IPS-18c (cell line): ENCODE data around the gene PTPRN2.

Source experiments
- H3K4me3 ChIP-seq: 2 replicates; pipeline ENCODE4 v1.7.0; 2013; ENCODE audit warnings: low read depth, mild to moderate bottlenecking, low read length, moderate library complexity; ENCODE audit not compliant: insufficient read depth
- H3K9me3 ChIP-seq: one replicate; pipeline ENCODE4 v1.6.1; 2013; ENCODE audit warnings: mild to moderate bottlenecking, low read length, moderate library complexity; ENCODE audit not compliant: control insufficient read depth, insufficient read depth

PTPRN2 gene

DNA sequence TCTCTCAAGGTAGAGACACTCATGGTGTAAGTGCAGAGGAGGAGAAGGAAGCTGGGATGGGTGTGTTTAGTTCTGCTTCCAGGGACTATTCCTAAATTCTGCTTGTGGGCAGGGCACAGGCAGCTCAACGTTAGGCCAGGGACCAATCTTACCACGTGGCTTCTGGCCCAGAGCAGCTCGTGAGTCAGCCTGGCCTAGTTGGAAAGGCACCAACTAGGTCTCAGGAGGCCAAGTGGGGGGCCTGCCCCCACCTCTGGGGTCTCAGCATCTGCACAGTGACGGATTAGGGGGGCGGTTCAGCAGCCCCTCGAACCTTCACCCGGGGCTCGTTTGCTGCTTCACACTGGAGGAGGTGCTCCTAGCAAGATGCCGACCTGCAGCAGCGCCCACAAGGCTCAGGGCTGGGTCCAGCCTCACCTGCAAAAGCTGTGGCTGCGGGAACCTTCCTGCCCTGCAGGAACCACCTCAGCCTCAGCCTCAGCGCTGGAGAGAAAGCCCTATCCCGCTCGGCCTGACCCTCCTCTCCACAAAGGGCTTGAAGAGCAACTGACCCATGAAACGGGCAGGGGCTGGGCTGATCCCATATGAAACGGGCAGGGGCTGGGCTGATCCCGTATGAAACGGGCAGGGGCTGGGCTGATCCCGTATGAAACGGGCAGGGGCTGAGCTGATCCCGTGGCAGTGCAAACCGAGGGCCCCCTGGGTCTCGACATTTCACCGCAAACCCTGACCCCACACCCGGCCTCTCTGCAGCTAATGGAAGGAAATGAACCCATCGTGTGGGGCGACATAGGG is 803.4 kb downstream of the PTPRN2 start:
- Histone ChIP-seq H3K9me3 (peaks cover 50% of the 10 kb centered on the region), H3K4me3 (no peak overlapping the region; the same call in 1 of the 2 replicates)

DNA sequence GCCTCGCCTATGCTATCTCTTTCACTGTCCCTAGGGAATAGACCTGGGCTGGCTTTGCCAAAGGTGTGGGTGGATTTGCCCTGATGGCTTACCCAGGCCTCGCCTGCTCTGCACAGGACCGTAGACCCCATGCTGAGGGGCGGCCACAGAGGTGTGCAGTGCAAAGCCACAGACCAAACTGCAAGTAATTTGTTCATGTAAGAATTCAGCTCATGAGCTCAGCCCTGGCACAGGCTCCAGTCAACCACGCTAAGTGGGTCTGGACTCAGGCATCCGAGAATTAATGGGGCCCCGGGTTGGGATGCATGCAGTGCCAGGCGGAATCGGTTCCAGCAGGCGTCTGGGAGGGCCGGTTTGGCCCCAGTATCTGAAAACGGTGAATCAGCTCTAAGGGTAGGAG is 805.6 kb downstream of the PTPRN2 start:
- Histone ChIP-seq H3K9me3 (peaks cover 65% of the 10 kb centered on the region), H3K4me3 (peak overlapping the region; percentile 31; the same call in 1 of the 2 replicates)

DNA sequence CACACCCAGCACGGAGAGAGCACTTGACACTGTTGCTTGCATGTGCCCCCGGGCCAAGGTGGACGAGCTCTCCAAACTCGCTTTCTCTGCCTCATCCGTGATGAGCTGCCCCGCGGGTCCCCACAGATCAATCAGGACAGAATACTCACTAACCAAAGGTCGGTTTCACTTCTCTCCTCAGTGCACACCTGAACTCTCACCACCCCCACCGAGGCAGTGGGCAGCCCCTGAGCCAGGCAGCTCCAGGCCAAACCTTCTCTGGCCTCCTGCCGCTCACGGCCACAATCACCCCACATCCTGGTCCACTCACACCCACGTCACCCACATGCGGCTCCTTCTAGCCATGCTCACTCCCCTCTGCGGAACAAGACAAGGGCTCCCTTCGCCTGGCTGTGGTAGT is 806.9 kb downstream of the PTPRN2 start:
- Histone ChIP-seq H3K9me3 (peaks cover 68% of the 10 kb centered on the region), H3K4me3 (no peak overlapping the region; the same call in 1 of the 2 replicates)

DNA sequence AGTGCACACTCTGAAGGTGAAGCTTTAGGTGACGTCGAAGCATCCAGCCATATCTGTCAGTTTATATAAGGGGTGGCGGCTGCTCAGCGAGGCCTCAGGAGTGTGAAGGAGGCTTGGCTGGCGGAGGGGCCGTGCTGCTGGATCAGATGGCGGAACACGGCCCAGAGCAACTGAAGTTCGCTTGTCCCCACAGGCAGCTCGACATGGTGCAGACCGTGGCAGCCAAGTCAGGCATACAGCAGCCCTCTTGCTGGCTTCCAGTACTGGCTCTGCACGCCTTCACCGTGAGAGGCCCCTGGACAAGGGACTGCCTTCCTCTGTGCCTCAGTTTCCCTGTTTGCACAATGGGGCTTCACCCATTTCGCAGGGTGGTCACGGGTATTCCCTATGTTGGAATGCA is 807.3 kb downstream of the PTPRN2 start:
- Histone ChIP-seq H3K9me3 (peaks cover 70% of the 10 kb centered on the region), H3K4me3 (peak overlapping the region; percentile 16; the same call in 1 of the 2 replicates)

DNA sequence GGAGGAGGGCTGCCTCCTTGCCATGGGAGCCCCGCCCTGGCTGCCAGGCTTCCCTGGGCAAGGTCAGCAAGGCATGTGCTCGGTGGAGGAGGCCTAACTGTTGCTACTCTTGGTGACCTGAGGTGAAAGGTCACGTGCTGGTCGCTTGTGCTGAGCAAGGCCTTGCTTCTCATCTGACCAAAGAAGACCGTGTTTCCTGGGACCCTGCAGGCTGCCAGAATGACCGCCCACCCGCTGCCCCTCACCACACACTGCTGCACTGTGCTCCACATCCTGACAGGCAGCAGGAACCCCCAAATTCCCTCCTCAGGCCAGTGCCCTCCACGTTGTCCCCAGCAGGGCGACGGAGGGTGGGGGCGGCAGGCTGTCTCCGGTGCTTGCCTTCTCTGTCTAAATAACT is 808.4 kb downstream of the PTPRN2 start:
- Histone ChIP-seq H3K9me3 (peaks cover 72% of the 10 kb centered on the region), H3K4me3 (no peak overlapping the region)

DNA sequence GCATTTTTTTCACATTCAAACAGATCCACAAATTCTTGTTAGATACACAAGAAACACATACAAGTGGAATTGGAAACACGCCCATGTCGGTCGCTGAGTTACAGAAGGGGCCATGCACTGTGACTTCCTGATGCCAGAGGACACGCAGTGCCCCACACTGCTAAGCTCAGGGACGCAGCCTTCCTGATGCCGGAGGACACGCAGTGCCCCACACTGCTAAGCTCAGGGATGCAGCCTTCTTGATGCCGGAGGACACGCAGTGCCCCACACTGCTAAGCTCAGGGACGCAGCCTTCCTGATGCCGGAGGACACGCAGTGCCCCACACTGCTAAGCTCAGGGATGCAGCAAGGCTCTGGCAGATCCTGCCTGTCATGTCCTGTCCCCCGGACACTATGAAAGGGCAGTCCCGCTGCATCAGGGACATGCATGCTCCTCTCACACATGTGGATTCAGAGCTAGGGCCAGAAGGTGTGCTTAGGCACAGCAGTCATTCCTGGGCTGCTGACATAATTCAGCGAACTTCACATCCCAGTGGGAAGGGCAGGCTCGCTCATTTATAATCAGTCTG is 810.3 kb downstream of the PTPRN2 start:
- Histone ChIP-seq H3K4me3 (peak overlapping the region; percentile 24; the same call in 1 of the 2 replicates), H3K9me3 (peaks cover 68% of the 10 kb centered on the region)

DNA sequence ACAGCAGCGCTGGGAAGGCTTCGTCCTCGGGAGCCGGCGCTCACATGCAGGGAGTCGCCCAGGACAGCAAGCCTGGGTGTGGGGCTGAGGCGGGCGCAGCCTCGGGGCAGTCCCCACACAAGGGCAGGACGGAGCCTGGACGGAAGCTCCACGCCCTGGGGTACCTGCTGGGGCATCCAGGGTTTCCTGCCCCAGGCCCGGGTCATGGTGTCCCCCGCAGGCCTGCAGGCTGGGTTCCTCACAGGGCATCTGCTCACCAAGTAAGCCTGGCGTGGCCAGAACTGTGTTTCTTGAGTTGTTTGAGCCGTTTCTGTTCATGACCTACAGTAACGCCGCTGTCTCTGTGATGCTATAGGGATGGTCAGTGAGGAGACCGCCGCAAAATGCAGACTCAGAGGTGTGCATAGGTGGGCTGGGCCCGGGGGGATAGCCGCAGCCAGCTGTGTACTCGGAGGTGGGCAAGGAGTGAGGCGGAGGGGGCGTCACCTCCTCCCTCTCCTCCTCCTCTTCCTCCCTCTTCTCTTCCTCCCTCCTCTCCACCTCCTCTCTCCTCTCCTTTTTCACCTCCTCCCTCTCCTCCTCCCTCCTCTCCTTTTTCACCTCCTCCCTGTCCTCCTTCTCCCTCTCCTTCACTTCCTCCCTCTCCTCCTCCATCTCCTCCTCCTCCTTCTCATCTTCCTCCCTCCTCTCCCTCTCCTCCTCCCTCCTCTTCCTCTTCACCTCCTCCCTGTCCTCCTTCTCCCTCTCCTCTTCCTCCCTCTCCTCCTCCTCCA is 811.9 kb downstream of the PTPRN2 start:
- peaks cover 68% of the 10 kb centered on the region for H3K9me3 ChIP-seq
- H3K4me3 ChIP-seq: no peak overlapping the region

DNA sequence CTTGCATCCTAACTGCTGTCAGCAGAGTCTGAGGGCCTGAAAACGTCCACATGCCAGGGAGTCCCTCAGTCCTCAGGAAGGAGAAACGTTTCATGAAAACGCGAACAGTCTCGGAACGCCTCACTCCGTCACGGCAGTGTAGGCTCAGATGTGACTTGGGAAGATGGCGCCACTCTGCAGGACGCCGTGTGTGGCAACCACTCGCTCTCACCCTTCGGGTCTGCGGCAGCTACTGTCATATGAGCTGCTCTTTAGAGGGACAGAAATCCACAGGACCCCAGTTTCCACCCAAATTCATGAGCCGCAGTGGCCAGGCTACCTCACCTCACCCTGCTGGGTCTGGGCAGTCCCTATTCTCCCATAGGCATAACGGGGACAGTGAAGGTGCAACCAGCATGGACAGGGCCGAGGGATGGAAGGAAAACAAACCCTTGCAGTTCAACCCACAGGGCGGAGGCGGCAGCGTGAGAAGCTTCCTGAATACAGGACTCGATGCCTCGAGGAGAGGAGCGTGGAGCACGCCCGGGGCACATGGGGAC is 812.5 kb downstream of the PTPRN2 start:
- Histone ChIP-seq H3K9me3 (peaks cover 70% of the 10 kb centered on the region), H3K4me3 (no peak overlapping the region)

DNA sequence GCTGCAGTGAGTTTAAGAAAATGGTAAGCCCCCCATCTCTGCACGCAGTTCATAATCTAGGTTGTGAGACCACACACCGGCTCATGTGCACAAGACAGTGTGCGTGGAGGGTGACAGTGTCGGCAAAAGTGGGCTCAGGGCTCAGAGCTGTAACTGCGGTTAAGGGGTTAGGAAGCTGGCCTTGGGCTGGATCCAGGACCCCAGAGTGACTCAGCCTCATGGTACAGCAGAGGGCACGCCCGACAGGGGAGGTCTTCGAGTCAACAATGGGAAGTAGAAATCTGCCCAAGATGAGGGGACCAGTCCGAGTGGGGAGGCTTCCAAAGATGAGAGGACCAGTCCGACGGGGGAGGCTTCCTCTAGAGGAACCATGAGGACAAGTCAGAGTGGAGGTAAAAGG is 813.1 kb downstream of the PTPRN2 start:
- Histone ChIP-seq H3K4me3 (no peak overlapping the region), H3K9me3 (peaks cover 68% of the 10 kb centered on the region)

DNA sequence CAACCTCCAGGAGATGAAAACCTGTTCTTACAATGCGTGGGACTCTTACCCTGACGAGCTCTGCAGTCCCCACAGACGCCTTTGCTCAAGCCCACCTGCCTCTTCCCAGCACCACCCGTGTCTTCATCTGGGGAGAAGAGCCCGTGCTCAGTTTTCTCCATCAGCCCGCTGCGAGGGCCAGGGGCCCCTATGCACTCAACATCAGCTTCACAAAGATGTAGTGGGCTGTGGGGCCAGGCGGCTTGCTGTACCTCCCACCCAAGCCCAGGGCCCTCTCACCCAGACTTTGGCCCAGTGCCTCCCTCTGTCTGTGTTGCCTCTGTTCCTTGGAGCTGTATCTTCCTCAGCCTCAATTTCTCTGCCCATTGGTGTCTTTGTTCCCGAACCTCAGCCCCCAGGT is 814.3 kb downstream of the PTPRN2 start:
- peaks cover 68% of the 10 kb centered on the region for H3K9me3 ChIP-seq
- no peak overlapping the region for H3K4me3 ChIP-seq

DNA sequence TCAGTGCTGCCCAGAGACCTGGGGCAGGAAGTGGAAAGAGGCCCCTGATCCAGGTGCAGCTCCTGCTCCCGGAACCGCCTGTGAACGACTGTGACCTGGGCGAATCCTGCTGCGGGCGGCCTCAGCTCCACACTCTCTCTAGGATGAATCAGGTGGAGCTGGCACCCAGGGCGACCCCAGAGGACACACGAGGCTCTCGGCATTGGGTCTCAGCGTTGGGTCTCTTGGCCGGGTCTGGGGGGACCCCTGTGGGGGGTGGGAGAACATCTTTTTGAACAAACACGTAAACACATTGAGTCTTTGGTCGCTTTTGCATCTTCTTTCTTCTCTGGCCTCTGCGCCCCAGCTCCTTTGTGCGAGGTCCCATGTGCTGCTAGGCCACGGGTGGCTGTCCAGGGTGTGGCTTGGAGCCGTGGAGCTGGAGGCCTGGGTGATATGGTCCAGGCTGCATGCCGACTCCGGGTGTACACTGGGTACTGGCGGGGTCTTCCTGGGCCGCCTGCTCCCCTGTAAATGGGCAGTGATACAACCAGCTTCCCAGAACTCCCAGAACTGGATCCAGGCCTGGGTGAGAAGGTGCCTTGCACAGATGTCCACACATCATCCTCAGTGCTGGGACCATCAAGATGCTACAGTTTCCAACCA is 815.0 kb downstream of the PTPRN2 start:
- H3K4me3 ChIP-seq: no peak overlapping the region
- H3K9me3 ChIP-seq: peaks cover 62% of the 10 kb centered on the region

DNA sequence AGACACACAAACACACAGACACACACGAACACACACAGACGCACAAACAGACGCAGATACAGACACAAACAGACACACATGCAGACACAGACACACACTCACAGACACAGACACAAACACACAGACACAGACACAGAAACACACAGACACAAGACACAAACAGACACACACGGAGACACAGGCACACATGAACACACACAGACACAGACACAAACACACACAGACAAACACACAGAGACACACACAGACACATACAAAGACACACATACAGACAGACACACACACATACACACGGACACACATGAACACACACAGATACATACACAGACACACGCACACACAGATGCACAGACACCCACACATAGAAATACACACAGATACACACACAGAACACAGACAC is 815.9 kb downstream of the PTPRN2 start:
- H3K4me3 ChIP-seq: no peak overlapping the region

DNA sequence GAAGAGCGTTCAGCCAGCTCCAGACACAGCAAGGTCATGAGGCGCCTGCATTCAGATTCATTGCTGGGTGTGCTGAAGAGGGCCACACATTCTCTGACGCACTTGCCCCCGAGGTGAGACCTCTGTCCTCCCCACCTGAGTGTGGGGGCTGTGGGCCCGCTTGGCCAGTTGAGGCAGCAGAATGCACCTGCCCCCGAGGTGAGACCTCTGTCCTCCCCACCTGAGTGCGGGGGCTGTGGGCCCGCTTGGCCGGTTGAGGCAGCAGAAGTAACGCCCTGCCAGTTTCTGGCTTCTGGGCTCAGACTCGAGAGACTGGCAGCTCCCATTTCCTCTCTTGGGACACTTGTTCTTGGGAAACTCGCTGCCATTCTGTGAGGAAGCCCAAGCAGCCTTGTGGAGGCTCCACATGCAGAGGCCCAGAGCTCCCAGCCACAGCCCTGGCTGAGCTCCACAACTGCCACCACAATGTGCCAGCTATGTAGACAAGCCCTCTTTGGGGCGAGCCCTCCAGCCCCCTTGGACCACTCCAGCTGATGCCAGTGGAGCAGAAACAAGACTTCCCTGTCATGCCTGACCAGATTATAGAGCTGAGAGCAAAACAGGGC is 816.8 kb downstream of the PTPRN2 start:
- Histone ChIP-seq H3K4me3 (peak overlapping the region; percentile 15; the same call in 1 of the 2 replicates), H3K9me3 (peaks cover 57% of the 10 kb centered on the region)

More for the DNA sequence above, 815.9 kb downstream of the PTPRN2 start:
- peaks cover 53% of the 10 kb centered on the region for H3K9me3 ChIP-seq

DNA sequence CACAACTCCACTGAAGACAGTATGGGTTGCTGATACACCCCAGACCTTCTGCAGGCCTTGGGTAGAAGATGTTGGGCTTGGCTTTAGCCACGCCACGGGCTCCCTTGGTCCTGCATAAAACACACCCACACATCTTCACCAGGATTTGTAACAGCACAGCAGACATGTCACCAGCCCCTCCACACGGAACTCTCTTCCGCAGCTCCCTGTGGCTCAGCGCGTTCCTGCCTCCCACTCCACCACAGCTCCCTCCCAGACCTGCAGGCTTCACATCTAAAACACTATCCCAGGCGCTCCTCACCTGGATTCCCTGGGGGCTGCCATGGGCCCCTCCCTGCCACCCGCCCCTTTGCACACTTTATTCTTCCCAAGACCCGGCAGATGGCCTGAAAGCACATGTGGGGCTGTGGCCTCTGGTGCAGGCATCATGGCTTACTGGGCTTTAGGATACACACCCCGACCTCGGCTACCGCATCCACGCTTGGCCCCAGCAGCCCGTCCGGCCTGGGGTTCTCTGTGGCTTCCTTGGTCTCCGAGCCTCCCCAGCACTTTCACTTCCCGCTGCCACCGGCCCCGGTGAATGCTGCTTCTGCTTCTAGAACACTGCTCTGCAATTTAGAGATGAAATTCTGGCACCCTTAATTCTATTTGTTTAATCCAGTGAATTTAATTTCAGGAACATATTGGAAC is 818.0 kb downstream of the PTPRN2 start:
- Histone ChIP-seq H3K9me3 (peaks cover 58% of the 10 kb centered on the region), H3K4me3 (no peak overlapping the region)

DNA sequence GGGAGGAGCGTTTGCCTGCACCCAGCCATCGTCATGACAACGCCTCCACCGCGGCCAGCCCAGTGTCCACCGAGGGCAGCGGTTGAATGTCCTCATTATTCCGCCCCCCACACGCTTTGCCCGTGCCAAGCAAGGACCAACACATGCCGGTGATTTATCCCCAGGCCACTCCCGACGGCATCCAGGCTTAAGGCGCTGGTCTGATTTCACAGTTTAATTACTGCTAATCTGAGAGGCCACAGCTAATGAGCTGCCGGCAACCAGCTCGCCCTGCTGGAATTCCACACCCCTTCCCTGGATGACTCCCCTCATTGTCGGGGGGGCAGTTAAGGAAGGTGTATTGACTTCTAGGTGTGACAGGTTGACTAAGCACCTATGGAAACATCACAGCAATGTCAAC is 818.5 kb downstream of the PTPRN2 start:
- Histone ChIP-seq H3K9me3 (peaks cover 56% of the 10 kb centered on the region), H3K4me3 (no peak overlapping the region)

DNA sequence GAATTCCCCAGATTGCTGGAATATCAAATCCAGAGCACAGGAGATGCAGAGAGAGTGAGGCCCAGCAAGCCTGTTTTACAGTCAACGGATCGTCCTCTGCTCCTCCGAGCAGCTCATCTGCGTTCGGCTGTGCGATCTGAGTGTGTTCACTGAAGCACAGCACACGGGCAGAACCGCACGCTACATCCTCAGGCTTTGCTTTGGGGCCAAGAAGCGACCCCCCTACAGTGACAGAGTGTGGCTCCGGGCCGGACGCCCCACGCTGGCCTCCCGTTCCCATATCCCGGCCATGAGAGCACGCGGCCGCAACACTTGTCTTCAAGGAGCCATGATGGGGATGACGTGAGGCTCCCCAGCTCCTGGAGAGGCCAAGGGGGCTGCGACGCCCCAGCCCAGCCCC is 819.4 kb downstream of the PTPRN2 start:
- Histone ChIP-seq H3K4me3 (no peak overlapping the region), H3K9me3 (peaks cover 63% of the 10 kb centered on the region)
